ENCODE results near the gene TMEM150C. TPM values are rescaled to one million over a fixed set of nuclear protein-coding genes. Genes with fewer than 3 reads are reported as not detected.
A peak's percentile ranks its signal among the peaks of the same experiment; 100 is the strongest.

TMEM150C gene
- total and polyA plus RNA-seq, 2 of the 8 experiments (the other 6 are each of a cell fraction or from before 2014, with no cell fraction given), result 1.5 to 1.7 TPM

GRCh38 chr4:82583897-82584587, 22.3 kb upstream of the TMEM150C start:
- Histone ChIP-seq H3K56ac (replicated peaks; ENCODE audit: insufficient read length, low read depth, low read length) (no peak overlapping the region), H3K9ac (replicated peaks in 1 of 4; ENCODE audit: extremely low read depth in 1 of 4, low read depth in 3 of 4, low read length in 3 of 4) (no peak overlapping the region), H3K27me3 (replicated peaks in 1 of 4; ENCODE audit: control insufficient read depth in 3 of 4, extremely low read depth in 1 of 4, insufficient read depth in 3 of 4, low read length in 3 of 4) (no peaks in the 10 kb centered on the region), H3K14ac (ENCODE audit: insufficient read length) (no peak overlapping the region), H4K8ac (ENCODE audit: extremely low read depth, insufficient read depth, low read length) (no peak overlapping the region), H3K9me3 (ENCODE audit: insufficient read depth in 2 of 2, low read depth in 1 of 2, low read length in 1 of 2) (no peaks in the 10 kb centered on the region), H3K4me3 (ENCODE audit: extremely low read depth in 1 of 4, insufficient read depth in 2 of 4, low read depth in 3 of 4, low read length in 4 of 4) (no peak overlapping the region), H3K4me2 (ENCODE audit: insufficient read depth in 1 of 2, low read depth in 2 of 2, low read length in 2 of 2) (0 out of 4 replicates have a peak overlapping the region, but pooled peaks of 1 of the 2 experiments have one; percentile 8), H2BK5ac (ENCODE audit: low read depth, low read length) (no peak overlapping the region), H3K79me1 (ENCODE audit: low read depth, low read length) (no peaks in the 10 kb centered on the region), H4K20me1 (replicated peaks in 1 of 2; ENCODE audit: control insufficient read depth in 1 of 2, insufficient read depth in 2 of 2, low read length in 2 of 2) (no peaks in the 10 kb centered on the region), H4K91ac (replicated peaks; ENCODE audit: insufficient read length, low read length) (no peak overlapping the region), H3K27ac (ENCODE audit: low read depth, low read length) (no peak overlapping the region), H2BK15ac (ENCODE audit: low read length) (no peak overlapping the region), H3K36me3 (ENCODE audit: control insufficient read depth in 2 of 4, insufficient read depth in 4 of 4, low read length in 3 of 4) (no peaks in the 10 kb centered on the region), H3K23me2 (ENCODE audit: low read depth, low read length) (no peaks in the 10 kb centered on the region), H2BK12ac (ENCODE audit: low read depth, low read length) (no peak overlapping the region), H2AK5ac (ENCODE audit: low read depth, low read length) (no peak overlapping the region), H2BK20ac (ENCODE audit: low read length) (no peak overlapping the region), H3K4ac (replicated peaks; ENCODE audit: insufficient read length, low read depth, low read length) (no peak overlapping the region), H3K79me2 (ENCODE audit: control insufficient read depth in 1 of 2, insufficient read depth in 2 of 2, low read length in 2 of 2) (no peaks in the 10 kb centered on the region), H3K18ac (ENCODE audit: extremely low read depth, low read length) (no peak overlapping the region), H4K5ac (ENCODE audit: insufficient read length, low read depth, low read length) (no peak overlapping the region), H2BK120ac (replicated peaks; ENCODE audit: low read depth, low read length) (no peak overlapping the region), H3K4me1 (replicated peaks in 1 of 4; ENCODE audit: control insufficient read depth in 3 of 4, insufficient read depth in 4 of 4, low read length in 3 of 4) (peaks cover 4 to 27% (median 18%) of the 10 kb centered on the region in 4 experiments), H2AFZ (ENCODE audit: low read length) (no peak overlapping the region), H3K23ac (ENCODE audit: insufficient read length) (no peak overlapping the region)
- no peak for DNase-seq (ENCODE audit: low read depth in 1 of 2, low spot score in 2 of 2)
- CTCF ChIA-PET (ENCODE audit: partially characterized antibody), result interaction anchor here (0.7 kb wide), 1 partner anchor 95 kb away, joined by 3 read pairs; no protein-coding TSS in a partner anchor
- POLR2A ChIA-PET (ENCODE audit: partially characterized antibody), result interaction anchor here (0.8 kb wide), 1 partner anchor 13 kb away, joined by 4 read pairs; no protein-coding TSS in a partner anchor
- FAIRE-seq, result no peak
- WGBS, 2 experiments (ENCODE audit: extremely low coverage in 1 of 2, insufficient coverage in 1 of 2, insufficient read length in 1 of 2, insufficient replicate concordance in 2 of 2, low coverage in 1 of 2, low lambda C conversion rate in 2 of 2, missing lambda C conversion rate in 1 of 2), result 70% methylated on average over 5 of the region's 5 CpGs; no CpG with 5 or more reads in 1 of the 2 experiments

Data from H1 (cell line).